SIG-M5 treated with dmso at 0.1 percent for 504 hours (cell line): ENCODE data around the gene BBS10.
"Not testable (repeated sequence)": the region's sequence is repeated elsewhere in the genome, so short reads cannot be mapped to it uniquely, and the experiment has no call there.

ENCODE experiments used
- DNase-seq: peaks from one replicate; lab custom pipeline; 2025; ENCODE audit not compliant: unreplicated experiment; lab: John Stamatoyannopoulos, UW

Gene BBS10

DNA sequence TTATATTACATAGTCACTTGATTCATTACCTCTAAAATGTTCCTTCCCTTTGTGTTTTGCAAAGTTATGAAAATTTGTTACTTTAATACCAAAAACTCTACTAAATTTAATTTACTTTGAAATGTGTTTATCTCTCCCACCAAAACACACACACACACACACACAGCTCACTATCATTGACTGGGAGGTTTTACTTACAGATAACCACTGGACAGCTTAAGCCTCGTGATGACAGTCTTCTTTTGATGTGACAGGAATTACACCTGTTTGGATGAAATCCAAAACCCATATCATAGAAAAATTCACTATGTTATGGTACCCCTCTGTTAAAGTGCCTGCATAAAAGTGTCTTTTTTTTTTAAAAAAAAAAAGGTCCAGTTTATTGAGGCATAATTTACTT is 15.6 kb downstream of the BBS10 start:
- DNase-seq, result no peak

DNA sequence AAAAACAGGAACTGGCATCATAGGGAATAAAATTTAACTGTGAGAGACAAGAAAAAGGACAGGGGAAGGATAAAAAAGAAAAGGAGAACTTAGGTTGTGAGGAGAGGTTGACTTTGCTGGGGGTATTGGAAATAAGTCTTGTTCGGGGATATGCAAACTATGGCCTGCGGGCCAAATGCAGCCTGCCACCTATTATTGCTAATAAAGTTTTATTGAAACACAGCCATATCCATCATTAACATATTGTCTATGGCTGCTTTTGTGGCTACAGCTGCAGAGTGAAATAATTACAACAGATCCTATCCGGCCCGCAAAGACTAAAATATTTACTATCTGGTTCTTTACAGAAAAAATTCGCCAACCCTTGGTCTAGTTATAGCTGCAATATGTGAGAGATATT is 18.6 kb downstream of the BBS10 start:
- no peak for DNase-seq

DNA sequence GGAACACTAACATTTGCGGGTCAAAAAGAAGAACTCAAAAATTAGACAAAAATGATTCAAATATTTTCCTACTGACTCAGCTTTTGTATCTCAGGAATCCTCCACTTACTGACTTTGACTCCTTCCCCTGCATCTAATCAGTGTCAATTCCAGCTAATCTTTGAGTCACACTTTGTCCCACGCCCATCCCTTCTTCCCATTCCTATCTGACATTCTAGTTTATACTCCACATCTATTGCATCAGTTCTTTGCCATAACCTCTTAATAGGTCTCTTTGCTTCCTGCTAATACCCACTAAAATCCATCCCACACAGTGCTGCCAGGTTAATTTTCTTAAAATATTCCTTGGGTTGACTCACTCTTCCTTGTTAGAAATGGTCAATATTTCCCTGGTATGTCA is 19.1 kb downstream of the BBS10 start:
- no peak for DNase-seq

DNA sequence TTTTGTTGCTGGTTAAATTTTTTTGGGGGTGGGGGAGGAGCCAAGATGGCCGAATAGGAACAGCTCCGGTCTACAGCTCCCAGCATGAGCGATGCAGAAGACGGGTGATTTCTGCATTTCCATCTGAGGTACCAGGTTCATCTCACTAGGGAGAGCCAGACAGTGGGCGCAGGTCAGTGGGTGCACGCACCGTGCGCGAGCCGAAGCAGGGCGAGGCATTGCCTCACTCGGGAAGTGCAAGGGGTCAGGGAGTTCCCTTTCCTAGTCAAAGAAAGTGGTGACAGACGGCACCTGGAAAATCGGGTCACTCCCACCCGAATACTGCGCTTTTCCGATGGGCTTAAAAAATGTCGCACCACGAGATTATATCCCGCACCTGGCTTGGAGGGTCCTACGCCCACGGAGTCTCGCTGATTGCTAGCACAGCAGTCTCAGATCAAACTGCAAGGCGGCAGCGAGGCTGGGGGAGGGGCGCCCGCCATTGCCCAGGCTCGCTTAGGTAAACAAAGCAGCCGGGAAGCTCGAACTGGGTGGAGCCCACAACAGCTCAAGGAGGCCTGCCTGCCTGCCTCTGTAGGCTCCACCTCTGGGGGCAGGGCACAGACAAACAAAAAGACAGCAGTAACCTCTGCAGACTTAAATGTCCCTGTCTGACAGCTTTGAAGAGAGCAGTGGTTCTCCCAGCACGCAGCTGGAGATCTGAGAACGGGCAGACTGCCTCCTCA is 28.5 kb downstream of the BBS10 start:
- DNase-seq, result not testable (repeated sequence)

DNA sequence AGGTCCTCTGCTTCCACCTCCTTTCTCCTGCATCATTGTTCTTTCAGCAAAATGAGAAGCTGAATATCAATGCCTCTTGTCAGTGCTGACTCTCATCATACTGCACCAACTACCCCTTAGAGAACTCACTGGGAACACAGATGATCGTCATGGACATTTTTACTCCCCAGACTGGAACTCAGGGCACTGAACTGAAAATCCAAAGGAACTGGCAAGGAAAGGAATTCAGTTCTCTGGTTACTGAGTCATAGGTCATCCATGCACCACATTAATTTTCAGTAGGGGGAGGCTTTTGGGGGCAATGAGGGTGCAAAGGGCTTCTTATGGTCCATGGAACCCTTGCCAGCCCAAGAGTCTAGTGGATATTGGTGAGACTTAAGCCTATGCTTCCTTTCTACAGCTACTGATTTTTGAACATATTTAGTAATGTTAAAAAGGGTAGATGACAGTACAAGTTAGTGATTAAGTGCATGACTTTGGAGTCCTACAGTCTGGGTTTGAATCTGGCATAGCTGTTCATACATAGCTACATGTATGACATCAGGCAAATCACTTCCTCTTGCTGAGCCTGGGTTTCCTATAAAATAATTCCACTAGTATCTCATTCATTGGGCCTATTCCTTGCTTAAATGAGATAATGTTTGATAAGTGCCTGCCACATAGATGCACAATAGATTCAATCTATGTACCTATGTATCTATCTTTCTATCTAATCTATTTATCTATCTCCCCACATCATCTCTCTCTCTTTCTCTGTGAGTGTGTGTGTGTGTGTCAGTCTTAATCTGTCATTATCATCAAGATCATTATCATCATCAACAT is 29.2 kb downstream of the BBS10 start:
- no peak for DNase-seq

DNA sequence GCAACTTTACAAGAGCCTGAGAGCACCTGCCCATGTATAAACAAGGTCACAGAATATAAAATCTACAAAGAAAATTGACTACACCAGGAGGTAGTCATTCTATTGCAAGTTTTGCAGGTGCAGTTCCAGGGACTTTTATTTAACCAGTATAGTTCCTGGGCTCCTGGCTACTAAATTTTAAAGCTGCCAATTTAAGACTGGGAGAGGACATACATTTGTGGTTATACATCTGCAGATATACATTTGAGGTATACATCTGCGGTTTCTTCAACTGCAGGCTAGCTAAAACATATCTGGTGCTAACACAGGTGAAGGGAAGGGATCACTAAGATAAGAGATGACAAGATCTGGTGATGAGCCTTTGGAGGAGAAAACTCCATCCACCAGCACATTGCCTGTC is 30.2 kb downstream of the BBS10 start:
- no peak for DNase-seq

DNA sequence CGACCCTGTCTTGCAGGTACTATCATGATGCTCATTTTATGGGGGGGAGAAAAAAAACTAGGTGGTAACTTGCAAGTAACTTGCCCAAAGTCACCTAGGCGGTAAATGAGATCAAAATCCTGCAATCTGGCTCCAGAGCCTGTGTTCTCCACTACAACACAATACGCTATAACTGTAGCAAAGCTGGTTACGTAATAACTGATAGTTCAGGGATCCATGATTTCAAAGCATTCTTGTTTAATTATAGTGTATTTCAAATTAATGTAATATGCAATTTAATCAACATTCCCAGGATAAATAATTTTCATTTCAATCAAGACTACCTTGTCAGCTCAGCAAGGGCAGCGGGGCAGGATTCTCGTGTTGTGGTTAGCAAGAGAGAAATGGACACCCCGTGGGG is 31.7 kb downstream of the BBS10 start:
- no peak for DNase-seq

DNA sequence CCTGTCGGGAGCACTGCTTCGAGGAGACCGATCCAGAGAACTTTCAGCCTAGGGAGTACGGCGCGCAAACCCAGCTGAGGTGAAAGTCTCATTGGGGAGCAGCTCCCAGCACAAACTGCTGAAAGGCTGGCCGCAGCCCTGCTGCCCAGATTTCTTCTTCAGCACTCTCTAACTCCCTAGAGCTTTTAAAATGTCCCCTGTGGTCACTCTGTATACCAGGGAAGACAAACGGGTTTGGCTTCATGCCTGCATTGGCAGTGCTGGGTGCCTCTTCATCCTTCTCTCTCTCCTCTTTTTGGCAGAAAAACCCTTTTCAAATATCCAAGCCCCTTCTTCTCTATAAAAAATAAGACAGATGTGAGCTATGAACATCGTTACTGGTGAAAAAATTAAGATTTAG is 34.9 kb downstream of the BBS10 start:
- no peak for DNase-seq

DNA sequence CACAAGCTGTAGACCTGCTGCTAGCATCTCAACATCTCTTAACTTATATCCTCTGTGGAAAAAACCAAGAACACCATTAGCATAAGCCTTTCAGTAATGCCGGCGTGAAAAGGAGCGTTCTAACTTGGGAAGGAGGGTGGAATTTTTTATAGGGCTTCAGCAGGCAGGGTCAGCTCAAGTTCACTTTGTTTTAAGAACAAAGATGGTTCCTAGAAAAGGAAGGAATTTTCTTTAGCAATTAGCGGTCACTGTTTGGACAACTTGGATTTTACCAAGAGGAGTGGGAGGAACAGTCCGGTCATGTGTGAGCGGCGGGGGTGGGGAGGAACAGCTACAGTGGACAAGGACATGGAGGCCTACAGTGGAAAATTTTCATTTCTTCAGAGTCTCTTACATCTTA is 35.9 kb downstream of the BBS10 start:
- no peak for DNase-seq

DNA sequence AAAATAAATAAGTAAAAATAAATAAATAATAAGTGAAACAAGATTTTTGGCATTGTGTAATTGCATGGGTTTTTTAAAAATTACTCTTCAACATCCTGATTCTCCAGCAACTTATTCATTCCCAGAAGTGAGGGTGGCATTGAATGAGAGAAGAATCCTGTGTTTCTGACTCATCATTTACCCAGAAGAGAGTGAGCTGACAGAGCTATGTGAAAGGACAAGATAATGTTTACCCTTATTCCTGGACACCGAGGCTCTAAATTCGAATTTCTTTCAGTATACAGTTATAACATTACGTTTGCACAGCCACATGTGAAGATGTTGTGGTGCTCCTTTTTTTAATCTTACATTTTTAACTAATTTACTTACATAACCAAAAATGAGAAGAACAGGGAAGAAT is 36.4 kb downstream of the BBS10 start:
- DNase-seq, result no peak

DNA sequence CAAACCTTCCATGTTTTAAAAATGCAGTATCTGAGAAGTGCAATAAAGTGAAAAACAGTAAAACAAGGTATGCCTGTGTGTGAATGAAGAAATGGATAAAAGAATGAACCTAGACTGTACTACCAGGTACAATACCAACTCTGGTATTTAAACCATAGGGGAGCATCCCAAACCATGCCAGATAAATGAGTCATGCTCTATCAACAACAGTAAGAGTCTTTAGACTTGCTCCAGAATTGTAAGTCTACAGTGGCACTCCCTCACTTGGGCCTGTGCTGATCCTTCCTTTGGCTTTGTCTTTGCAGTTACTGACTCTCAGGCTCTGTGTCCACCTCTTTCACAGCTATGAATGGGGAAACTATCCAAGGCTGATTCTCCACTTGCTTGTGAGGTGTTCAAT is 38.1 kb downstream of the BBS10 start:
- DNase-seq, result no peak

DNA sequence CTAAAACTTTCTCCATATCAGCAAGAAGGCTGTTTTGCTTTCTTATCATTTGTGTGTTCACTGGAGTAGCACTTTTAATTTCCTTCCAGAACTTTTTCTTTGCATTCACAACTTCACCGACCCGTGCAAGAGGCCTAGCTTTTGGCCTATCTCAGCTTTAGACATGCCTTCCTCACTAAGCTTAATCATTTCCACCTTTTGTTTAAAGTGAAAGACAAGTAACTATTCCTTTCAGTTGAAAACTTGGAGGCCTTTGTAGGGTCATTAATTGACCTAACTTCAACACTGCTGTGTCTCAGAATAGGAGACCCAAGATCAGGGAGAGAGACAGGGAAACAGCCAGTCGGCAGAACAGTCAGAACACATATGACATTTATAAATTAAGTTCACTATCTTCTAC is 39.3 kb downstream of the BBS10 start:
- DNase-seq, result no peak

DNA sequence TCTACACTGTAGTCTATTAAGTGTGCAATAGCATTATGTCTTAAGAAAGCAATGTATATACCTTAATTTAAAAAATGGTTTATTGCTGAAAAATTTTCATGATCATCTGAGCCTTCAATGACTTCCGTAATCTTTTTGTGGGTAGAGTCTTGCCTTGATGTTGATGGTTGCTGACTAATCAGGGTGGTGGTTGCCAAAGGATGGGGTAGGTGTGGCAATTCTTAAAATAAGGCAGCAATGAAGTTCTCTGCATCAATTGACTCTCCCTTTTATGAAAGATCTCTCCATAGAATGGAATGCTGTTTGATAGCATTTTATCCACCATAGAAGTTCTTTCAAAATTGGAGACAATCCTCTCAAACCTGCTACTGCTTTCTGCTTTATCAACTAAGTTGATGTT is 41.1 kb downstream of the BBS10 start:
- DNase-seq, result no peak

DNA sequence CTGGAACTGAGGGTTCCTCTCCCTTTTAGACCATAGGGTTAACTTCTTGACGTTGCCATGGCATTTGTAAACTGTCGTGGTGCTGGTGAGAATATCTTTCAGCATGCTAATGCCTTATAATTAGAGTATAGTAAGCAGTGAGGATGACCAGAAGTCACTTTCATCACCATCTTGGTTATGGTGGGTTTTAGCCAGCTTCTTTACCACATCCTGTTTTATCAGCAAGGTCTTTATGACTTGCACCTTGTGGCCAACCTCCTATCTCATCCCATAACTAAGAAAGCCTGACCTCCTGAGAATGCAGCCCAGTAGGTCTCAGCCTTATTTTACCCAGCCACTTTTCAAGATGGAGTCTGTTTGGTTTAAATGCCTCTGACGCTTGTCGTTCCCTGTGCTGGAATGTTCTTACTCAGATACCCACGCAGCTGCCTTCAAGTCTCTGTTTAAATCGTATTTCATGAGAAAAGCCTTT is 44.2 kb downstream of the BBS10 start:
- DNase-seq, result no peak

DNA sequence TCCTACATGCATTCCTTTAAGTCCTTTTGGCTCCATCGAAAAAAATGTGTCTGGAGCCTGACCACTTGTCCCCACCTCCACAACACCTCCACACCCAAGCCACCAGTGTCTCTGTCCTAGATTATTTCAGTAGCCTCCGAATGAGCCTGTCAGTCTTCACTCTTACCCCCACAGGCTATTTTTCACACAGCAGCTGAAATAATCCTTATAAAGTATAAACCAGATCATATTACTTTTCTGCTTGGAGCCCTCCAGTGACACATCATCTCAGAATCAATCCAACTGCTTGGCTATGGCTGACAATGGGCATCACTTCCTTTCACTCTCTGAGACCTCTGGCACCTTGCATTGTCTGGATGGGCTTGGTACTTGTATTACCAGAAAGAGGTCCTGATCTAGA is 44.9 kb downstream of the BBS10 start:
- no peak for DNase-seq

DNA sequence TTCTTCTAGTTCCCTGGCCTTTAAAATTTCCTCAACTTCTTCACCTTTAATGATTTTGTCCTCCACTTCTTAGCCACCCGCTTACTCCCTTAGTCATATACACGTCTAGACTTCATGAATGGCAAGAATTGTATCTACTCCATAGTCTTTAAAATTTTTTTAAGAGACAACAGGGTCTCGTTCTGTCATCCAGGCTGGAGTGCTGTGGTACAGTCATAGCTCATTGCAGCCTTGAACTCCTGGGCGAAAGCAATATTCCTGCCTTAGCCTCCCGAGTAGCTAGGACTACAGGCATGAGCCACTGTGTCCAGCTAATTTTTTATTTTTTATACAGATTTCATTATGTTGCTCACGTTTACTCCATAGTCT is 47.9 kb downstream of the BBS10 start:
- no peak for DNase-seq

DNA sequence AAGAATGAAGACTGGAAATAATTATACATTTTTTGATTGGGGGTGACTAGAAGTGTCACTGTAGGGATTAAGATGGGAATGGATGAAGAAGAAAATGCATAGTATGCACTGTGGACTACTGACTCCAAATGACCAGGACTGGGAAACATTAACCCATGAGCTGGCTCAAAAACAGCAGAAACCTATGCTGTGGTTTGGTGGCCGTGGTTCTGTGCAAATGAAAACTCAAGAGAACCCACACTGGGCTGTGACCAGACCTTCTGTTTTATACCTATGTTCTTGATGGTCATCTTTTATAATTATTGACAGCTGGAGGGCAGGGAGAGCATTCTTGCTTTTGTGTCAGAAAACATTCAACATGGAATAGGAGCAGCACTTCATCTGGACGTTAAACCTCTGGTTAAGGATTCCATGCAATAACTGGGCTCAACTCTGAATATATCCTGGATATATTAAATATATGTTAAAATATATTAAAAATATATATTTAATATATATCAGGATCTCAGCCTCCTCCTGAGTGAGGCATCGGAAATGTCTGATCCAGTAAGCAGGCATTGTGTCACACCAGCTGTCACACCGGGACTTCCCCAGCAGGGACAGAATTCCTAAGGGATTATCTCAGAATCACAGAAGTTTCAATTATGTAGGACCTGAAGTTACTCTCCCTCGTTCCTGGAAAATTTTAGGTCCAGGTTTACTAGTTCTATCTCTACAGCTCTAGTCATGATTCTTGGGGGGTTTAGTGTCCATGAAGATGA is 48.5 kb downstream of the BBS10 start:
- DNase-seq, result no peak
